ENCODE measurements around the gene KRTAP10-10. TPM values are rescaled to one million over a fixed set of nuclear protein-coding genes. Genes with fewer than 3 reads are reported as not detected.

Gene KRTAP10-10
- total RNA-seq (ENCODE audit: low replicate concordance), result not detected in 2 replicates

- Mint-ChIP-seq H3K4me3 (no peak within 1 kb of the TSS), H3K9me3 (peaks cover 14% of the 10 kb centered on the region), H3K4me1 (peaks cover 11% of the 10 kb centered on the region), H3K27ac (peak within 1 kb of the TSS; percentile 51), H3K27me3 (ENCODE audit: insufficient read depth, low read depth) (peaks cover 14% of the 10 kb centered on the region), H3K36me3 (no peaks in the 10 kb centered on the region)
- Histone ChIP-seq H2AFZ (replicated peaks) (no peak within 1 kb of the TSS), H3K27me3 (no peaks in the 10 kb centered on the region), H3K36me3 (no peaks in the 10 kb centered on the region), H3F3A (ENCODE audit: low read depth) (no peaks in the 10 kb centered on the region), H3K9ac (no peak within 1 kb of the TSS), H4K20me1 (ENCODE audit: low read depth) (no peaks in the 10 kb centered on the region), H3K4me2 (no peak within 1 kb of the TSS), H3K4me1 (peaks cover 7% of the 10 kb centered on the region), H3K27ac (no peak within 1 kb of the TSS), H3K79me2 (ENCODE audit: low read depth) (no peaks in the 10 kb centered on the region), H3K4me3 (no peak within 1 kb of the TSS), H3K9me3 (ENCODE audit: low read depth) (peaks cover 5% of the 10 kb centered on the region)
- no peak for DNase-seq (ENCODE audit: low spot score)
- TF ChIP-seq EZH2phosphoT487 (IDR thresholded peaks at IDR 0.05), result no peak
- TF ChIP-seq CTCF (IDR thresholded peaks at IDR 0.05), result no peak
- no peak for TF ChIP-seq EZH2 (IDR thresholded peaks at IDR 0.05)
These were observed at the start of gene KRTAP10-10 for GRCh38 chr21:44637018-44637850. Gene KRTAP10-10 (plus strand): TSS chr21:44637356. CDS start chr21:44637418, 62 bp downstream.

GRCh38 chr21:44589094-44589493, 48.1 kb upstream of the KRTAP10-10 start:
- H3K27ac ChIP-seq, result no peak overlapping the region
- H3K79me2 ChIP-seq (ENCODE audit: low read depth), result no peaks in the 10 kb centered on the region
- H3K9ac ChIP-seq, result no peak overlapping the region
- no peaks in the 10 kb centered on the region for H4K20me1 ChIP-seq (ENCODE audit: low read depth)
- no peaks in the 10 kb centered on the region for H3K9me3 ChIP-seq (ENCODE audit: low read depth)
- no peaks in the 10 kb centered on the region for H3K36me3 ChIP-seq
- peaks cover 15% of the 10 kb centered on the region for H3K4me1 Mint-ChIP-seq
- no peak overlapping the region for H3K4me3 ChIP-seq
- no peaks in the 10 kb centered on the region for H3F3A ChIP-seq (ENCODE audit: low read depth)
- H3K27me3 ChIP-seq, result no peaks in the 10 kb centered on the region
- H3K4me3 Mint-ChIP-seq, result no peak overlapping the region
- DNase-seq (ENCODE audit: low spot score), result no peak
- peaks cover 5% of the 10 kb centered on the region for H3K4me1 ChIP-seq
- TF ChIP-seq EZH2 (IDR thresholded peaks at IDR 0.05) (no peak), EZH2phosphoT487 (IDR thresholded peaks at IDR 0.05) (no peak), CTCF (IDR thresholded peaks at IDR 0.05) (no peak)
- no peak overlapping the region for H2AFZ ChIP-seq (replicated peaks)
- peaks cover 2% of the 10 kb centered on the region for H3K27me3 Mint-ChIP-seq (ENCODE audit: insufficient read depth, low read depth)
- H3K27ac Mint-ChIP-seq, result no peak overlapping the region
- H3K4me2 ChIP-seq, result no peak overlapping the region
- no peaks in the 10 kb centered on the region for H3K36me3 Mint-ChIP-seq
- H3K9me3 Mint-ChIP-seq, result peaks cover 3% of the 10 kb centered on the region

GRCh38 chr21:44589586-44590305, 47.4 kb upstream of the KRTAP10-10 start:
- Histone ChIP-seq H3K4me2 (no peak overlapping the region), H3K9ac (no peak overlapping the region), H3K4me3 (no peak overlapping the region), H2AFZ (replicated peaks) (no peak overlapping the region), H3K36me3 (no peaks in the 10 kb centered on the region), H4K20me1 (ENCODE audit: low read depth) (no peaks in the 10 kb centered on the region), H3K27me3 (no peaks in the 10 kb centered on the region), H3K79me2 (ENCODE audit: low read depth) (no peaks in the 10 kb centered on the region), H3K27ac (no peak overlapping the region), H3F3A (ENCODE audit: low read depth) (no peaks in the 10 kb centered on the region), H3K4me1 (peaks cover 5% of the 10 kb centered on the region), H3K9me3 (ENCODE audit: low read depth) (no peaks in the 10 kb centered on the region)
- H3K9me3 Mint-ChIP-seq, result peaks cover 3% of the 10 kb centered on the region
- H3K4me3 Mint-ChIP-seq, result peak overlapping the region; percentile 41
- peaks cover 15% of the 10 kb centered on the region for H3K4me1 Mint-ChIP-seq
- no peaks in the 10 kb centered on the region for H3K36me3 Mint-ChIP-seq
- DNase-seq (ENCODE audit: low spot score), result no peak
- no peak overlapping the region for H3K27ac Mint-ChIP-seq
- no peak for TF ChIP-seq EZH2phosphoT487 (IDR thresholded peaks at IDR 0.05)
- TF ChIP-seq CTCF (IDR thresholded peaks at IDR 0.05), result no peak
- peaks cover 2% of the 10 kb centered on the region for H3K27me3 Mint-ChIP-seq (ENCODE audit: insufficient read depth, low read depth)

Data from neural progenitor cell (in vitro differentiated cells).